Measurements from ENCODE around the gene KIAA1671. TPM values are rescaled to one million over a fixed set of nuclear protein-coding genes. Genes with fewer than 3 reads are reported as not detected.

KIAA1671 gene
- polyA plus RNA-seq, 3 donors = not detected

DNA sequence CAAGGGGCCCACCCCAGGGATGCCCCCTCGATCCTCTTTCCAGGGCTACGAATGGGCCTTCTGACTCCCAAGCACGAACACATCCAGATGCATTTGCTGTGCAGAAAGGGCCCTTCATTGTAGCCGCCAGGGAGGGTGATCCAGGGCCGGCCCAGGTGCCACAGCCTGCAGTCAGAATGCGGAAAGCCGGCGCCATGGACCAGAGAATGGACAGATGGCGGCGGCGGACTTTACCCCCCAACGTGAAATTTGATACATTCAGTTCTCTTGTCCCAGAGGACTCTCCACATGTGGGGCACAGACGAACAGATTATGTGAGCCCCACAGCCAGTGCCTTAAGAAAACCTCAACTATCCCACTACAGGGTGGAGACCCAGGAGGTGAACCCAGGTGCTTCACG is 87.2 kb downstream of the KIAA1671 start:
- Histone ChIP-seq H3K9ac (ENCODE audit: insufficient read depth, low read length, poor library complexity, severe bottlenecking) (no peak overlapping the region), H3K9me3 (replicated peaks in 1 of 2; ENCODE audit: control insufficient read depth in 1 of 2, insufficient read depth in 1 of 2, low read length in 2 of 2) (no peaks in the 10 kb centered on the region), H4K20me1 (ENCODE audit: insufficient read depth, low read length) (no peaks in the 10 kb centered on the region), H3K27me3 (ENCODE audit: control insufficient read depth in 2 of 2, insufficient read depth in 2 of 2, low read length in 2 of 2) (no peaks in the 10 kb centered on the region), H3K4me3 (replicated peaks in 1 of 3; ENCODE audit: low read depth in 2 of 3, low read length in 3 of 3) (no peak overlapping the region), H3K36me3 (replicated peaks in 1 of 2; ENCODE audit: control insufficient read depth in 1 of 2, insufficient read depth in 2 of 2, low read length in 2 of 2) (no peaks in the 10 kb centered on the region), H3K79me2 (ENCODE audit: insufficient read depth, low read length) (no peaks in the 10 kb centered on the region), H3K4me2 (replicated peaks; ENCODE audit: extremely low read depth, low read length, poor library complexity, severe bottlenecking) (no peak overlapping the region), H3K27ac (ENCODE audit: low read depth in 1 of 2, low read length in 2 of 2) (no peak overlapping the region), H2AFZ (ENCODE audit: insufficient read depth, low read depth, low read length, poor library complexity, severe bottlenecking) (no peak overlapping the region), H3K4me1 (ENCODE audit: control insufficient read depth in 1 of 2, insufficient read depth in 2 of 2, low read length in 2 of 2) (no peaks in the 10 kb centered on the region)
- H3K27ac Mint-ChIP-seq = no peak overlapping the region
- no peaks in the 10 kb centered on the region for H3K9me3 Mint-ChIP-seq
- H3K36me3 Mint-ChIP-seq = no peaks in the 10 kb centered on the region
- H3K4me1 Mint-ChIP-seq = no peaks in the 10 kb centered on the region
- peaks cover 0 to 4% (median 2%) of the 10 kb centered on the region in 3 donors for H3K27me3 Mint-ChIP-seq (ENCODE audit: low read depth in 3 of 3)
- DNase-seq = no peak
- H3K4me3 Mint-ChIP-seq = no peak overlapping the region
- intact Hi-C loops (cut with micrococcal nuclease) = no loop called here
- 90% methylated on average over 9 of the region's 14 CpGs for whole genome bisulfite sequencing (ENCODE audit: insufficient coverage)
- TF ChIP-seq, protein P1, sequence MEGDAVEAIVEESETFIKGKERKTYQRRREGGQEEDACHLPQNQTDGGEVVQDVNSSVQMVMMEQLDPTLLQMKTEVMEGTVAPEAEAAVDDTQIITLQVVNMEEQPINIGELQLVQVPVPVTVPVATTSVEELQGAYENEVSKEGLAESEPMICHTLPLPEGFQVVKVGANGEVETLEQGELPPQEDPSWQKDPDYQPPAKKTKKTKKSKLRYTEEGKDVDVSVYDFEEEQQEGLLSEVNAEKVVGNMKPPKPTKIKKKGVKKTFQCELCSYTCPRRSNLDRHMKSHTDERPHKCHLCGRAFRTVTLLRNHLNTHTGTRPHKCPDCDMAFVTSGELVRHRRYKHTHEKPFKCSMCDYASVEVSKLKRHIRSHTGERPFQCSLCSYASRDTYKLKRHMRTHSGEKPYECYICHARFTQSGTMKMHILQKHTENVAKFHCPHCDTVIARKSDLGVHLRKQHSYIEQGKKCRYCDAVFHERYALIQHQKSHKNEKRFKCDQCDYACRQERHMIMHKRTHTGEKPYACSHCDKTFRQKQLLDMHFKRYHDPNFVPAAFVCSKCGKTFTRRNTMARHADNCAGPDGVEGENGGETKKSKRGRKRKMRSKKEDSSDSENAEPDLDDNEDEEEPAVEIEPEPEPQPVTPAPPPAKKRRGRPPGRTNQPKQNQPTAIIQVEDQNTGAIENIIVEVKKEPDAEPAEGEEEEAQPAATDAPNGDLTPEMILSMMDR (IDR thresholded peaks at IDR 0.05) = no peak

DNA sequence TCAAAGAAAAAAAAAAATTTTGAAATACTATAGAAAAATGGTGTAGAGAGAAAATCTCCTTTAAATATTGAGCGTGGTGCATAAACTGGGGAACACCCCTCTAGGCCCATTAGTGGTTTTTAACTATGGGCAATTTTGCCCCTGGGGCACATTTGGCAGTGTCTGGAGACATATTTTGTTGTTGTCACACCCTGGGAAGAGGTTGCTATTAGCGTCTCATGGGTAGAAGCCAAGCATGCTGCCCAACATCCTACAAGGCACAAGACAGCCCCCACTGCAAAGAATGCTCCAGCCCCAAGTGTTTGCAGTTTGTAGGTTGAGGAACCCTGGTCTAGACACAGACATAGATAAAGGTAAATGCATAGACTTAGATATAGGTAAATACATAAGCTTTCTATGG is 92.6 kb downstream of the KIAA1671 start:
- H3K4me1 ChIP-seq (ENCODE audit: control insufficient read depth in 1 of 2, insufficient read depth in 2 of 2, low read length in 2 of 2) = peaks cover 0 to 4% of the 10 kb centered on the region in 2 donors
- TF ChIP-seq, protein P1 (IDR thresholded peaks at IDR 0.05) = no peak
- no peaks in the 10 kb centered on the region for H3K79me2 ChIP-seq (ENCODE audit: insufficient read depth, low read length)
- H4K20me1 ChIP-seq (ENCODE audit: insufficient read depth, low read length) = no peaks in the 10 kb centered on the region
- Mint-ChIP-seq H3K36me3 (no peaks in the 10 kb centered on the region), H3K27me3 (ENCODE audit: low read depth in 3 of 3) (peaks cover 0 to 3% (median 2%) of the 10 kb centered on the region in 3 donors), H3K4me1 (peaks cover 4% of the 10 kb centered on the region), H3K4me3 (no peak overlapping the region), H3K9me3 (no peaks in the 10 kb centered on the region), H3K27ac (no peak overlapping the region)
- H3K27ac ChIP-seq (ENCODE audit: low read depth in 1 of 2, low read length in 2 of 2) = no peak overlapping the region
- H3K4me3 ChIP-seq (replicated peaks in 1 of 3; ENCODE audit: low read depth in 2 of 3, low read length in 3 of 3) = no peak overlapping the region
- H3K9me3 ChIP-seq (replicated peaks in 1 of 2; ENCODE audit: control insufficient read depth in 1 of 2, insufficient read depth in 1 of 2, low read length in 2 of 2) = no peaks in the 10 kb centered on the region
- 80% methylated on average over 1 of the region's 2 CpGs for WGBS (ENCODE audit: insufficient coverage)
- intact Hi-C loops (cut with micrococcal nuclease) = no loop called here
- H3K4me2 ChIP-seq (replicated peaks; ENCODE audit: extremely low read depth, low read length, poor library complexity, severe bottlenecking) = no peak overlapping the region
- H2AFZ ChIP-seq (ENCODE audit: insufficient read depth, low read depth, low read length, poor library complexity, severe bottlenecking) = no peak overlapping the region
- no peaks in the 10 kb centered on the region for H3K36me3 ChIP-seq (replicated peaks in 1 of 2; ENCODE audit: control insufficient read depth in 1 of 2, insufficient read depth in 2 of 2, low read length in 2 of 2)
- no peak for DNase-seq
- H3K27me3 ChIP-seq (ENCODE audit: control insufficient read depth in 2 of 2, insufficient read depth in 2 of 2, low read length in 2 of 2) = no peaks in the 10 kb centered on the region
- H3K9ac ChIP-seq (ENCODE audit: insufficient read depth, low read length, poor library complexity, severe bottlenecking) = no peak overlapping the region

All from CD14-positive monocyte (primary cell).